ENCODE data around the gene IL2RA. TPM values are rescaled to one million over a fixed set of nuclear protein-coding genes. Genes with fewer than 3 reads are reported as not detected.
"Not testable (repeated sequence)": the region's sequence is repeated elsewhere in the genome, so short reads cannot be mapped to it uniquely, and the experiment has no call there.

IL2RA gene
- not detected in 2 replicates for polyA plus RNA-seq (2011; rRNA removed)
- polyA minus RNA-seq (2011; rRNA and poly(A)+ RNA removed), result not detected in 2 replicates

- Histone ChIP-seq H3K36me3 (ENCODE audit: control insufficient read depth, insufficient read depth, low read length) (no peaks in the 10 kb centered on the region), H3K4me3 (ENCODE audit: low read depth, low read length) (no peak within 1 kb of the TSS), H3K27me3 (ENCODE audit: control insufficient read depth, insufficient read depth, low read length) (no peaks in the 10 kb centered on the region; the same call in 1 of the 2 replicates)
- DNase-seq (ENCODE audit: low read depth), result no peak
- no peak for TF ChIP-seq CTCF (IDR thresholded peaks at IDR 0.05; ENCODE audit: insufficient read depth, low read depth, low read length)
- ChIA-PET POLR2A (no interaction called here), CTCF (interaction anchor here (1.4 kb wide), 1 partner anchor 24 kb away, joined by 7 read pairs; no protein-coding TSS in a partner anchor)
These were observed at the start of gene IL2RA for GRCh38 chr10:6062101-6062771. Gene IL2RA (minus strand): TSS chr10:6062367. CDS start chr10:6062151, 216 bp downstream.

- TF ChIP-seq CTCF (IDR thresholded peaks at IDR 0.05; ENCODE audit: insufficient read depth, low read depth, low read length), result no peak
- no peak overlapping the region for H3K4me3 ChIP-seq (ENCODE audit: low read depth, low read length)
- CTCF ChIA-PET, result interaction anchor here (0.6 to 3.1 kb wide), 6 partner anchors 18 to 300 kb away, joined by 3 to 37 read pairs (median 5); partner anchors contain the start of gene PFKFB3
- POLR2A ChIA-PET, result no interaction called here
- no peak for DNase-seq (ENCODE audit: low read depth)
- H3K27me3 ChIP-seq (ENCODE audit: control insufficient read depth, insufficient read depth, low read length), result no peaks in the 10 kb centered on the region
- H3K36me3 ChIP-seq (ENCODE audit: control insufficient read depth, insufficient read depth, low read length), result peaks cover 15% of the 10 kb centered on the region
These were observed 48.0 kb upstream of the IL2RA start for GRCh38 chr10:6110136-6110535.

GRCh38 chr10:6109444-6109775 lies 47.2 kb upstream of the IL2RA start:
- TF ChIP-seq CTCF (IDR thresholded peaks at IDR 0.05; ENCODE audit: insufficient read depth, low read depth, low read length), result no peak
- no peak for DNase-seq (ENCODE audit: low read depth)
- CTCF ChIA-PET, result interaction anchor here (0.6 to 3.1 kb wide), 5 partner anchors 19 to 293 kb away, joined by 3 to 37 read pairs (median 4); no protein-coding TSS in a partner anchor
- POLR2A ChIA-PET, result no interaction called here
- Histone ChIP-seq H3K4me3 (ENCODE audit: low read depth, low read length) (no peak overlapping the region), H3K36me3 (ENCODE audit: control insufficient read depth, insufficient read depth, low read length) (peaks cover 15% of the 10 kb centered on the region), H3K27me3 (ENCODE audit: control insufficient read depth, insufficient read depth, low read length) (no peaks in the 10 kb centered on the region)

GRCh38 chr10:6108631-6109443 lies 46.7 kb upstream of the IL2RA start:
- DNase-seq (ENCODE audit: low read depth), result no peak
- peaks cover 15% of the 10 kb centered on the region for H3K36me3 ChIP-seq (ENCODE audit: control insufficient read depth, insufficient read depth, low read length)
- TF ChIP-seq CTCF (IDR thresholded peaks at IDR 0.05; ENCODE audit: insufficient read depth, low read depth, low read length), result peak; percentile 64
- ChIA-PET CTCF (interaction anchor here (0.5 to 3.9 kb wide), 14 partner anchors 12 to 301 kb away, joined by 3 to 37 read pairs (median 4); partner anchors contain the start of gene PFKFB3), POLR2A (no interaction called here)
- H3K27me3 ChIP-seq (ENCODE audit: control insufficient read depth, insufficient read depth, low read length), result no peaks in the 10 kb centered on the region
- no peak overlapping the region for H3K4me3 ChIP-seq (ENCODE audit: low read depth, low read length)

GRCh38 chr10:6108072-6108471 lies 45.9 kb upstream of the IL2RA start:
- CTCF ChIA-PET, result interaction anchor here (0.5 to 3.9 kb wide), 12 partner anchors 13 to 302 kb away, joined by 3 to 29 read pairs (median 4); partner anchors contain the start of gene PFKFB3
- peaks cover 17% of the 10 kb centered on the region for H3K36me3 ChIP-seq (ENCODE audit: control insufficient read depth, insufficient read depth, low read length)
- H3K27me3 ChIP-seq (ENCODE audit: control insufficient read depth, insufficient read depth, low read length), result no peaks in the 10 kb centered on the region
- H3K4me3 ChIP-seq (ENCODE audit: low read depth, low read length), result no peak overlapping the region
- TF ChIP-seq CTCF (IDR thresholded peaks at IDR 0.05; ENCODE audit: insufficient read depth, low read depth, low read length), result no peak
- DNase-seq (ENCODE audit: low read depth), result no peak
- POLR2A ChIA-PET, result no interaction called here

GRCh38 chr10:6107616-6108015 lies 45.4 kb upstream of the IL2RA start:
- DNase-seq (ENCODE audit: low read depth); POLR2A ChIA-PET; H3K27me3 ChIP-seq (ENCODE audit: control insufficient read depth, insufficient read depth, low read length); H3K4me3 ChIP-seq (ENCODE audit: low read depth, low read length): not testable (repeated sequence)
- peaks cover 17% of the 10 kb centered on the region for H3K36me3 ChIP-seq (ENCODE audit: control insufficient read depth, insufficient read depth, low read length)
- CTCF ChIA-PET, result interaction anchor here (1.1 to 3.9 kb wide), 6 partner anchors 14 to 302 kb away, joined by 4 to 29 read pairs (median 6); partner anchors contain the start of gene PFKFB3

Measured in BJ (cell line).